GM06990 (cell line): ENCODE results near the gene DOHH.
"Not testable (repeated sequence)": the region's sequence is repeated elsewhere in the genome, so short reads cannot be mapped to it uniquely, and the experiment has no call there.

Experiments used
- DNase-seq: peaks from one replicate; pipeline ENCODE4 v3.0.0-alpha.2; 2011; ENCODE audit not compliant: insufficient read length; ENCODE audit errors: extremely low read depth
- H3K27me3 ChIP-seq: replicated peaks from 2 replicates; pipeline ENCODE4 v1.6.0; 2011; ENCODE audit warnings: low read length; ENCODE audit not compliant: control insufficient read depth, insufficient read depth
- H3K36me3 ChIP-seq: 2 replicates; pipeline ENCODE4 v1.5.1; 2011; ENCODE audit warnings: low read length; ENCODE audit not compliant: control insufficient read depth, insufficient read depth
- H3K4me3 ChIP-seq: replicated peaks from 2 replicates; pipeline ENCODE4 v1.5.1; 2011; ENCODE audit warnings: low read depth, mild to moderate bottlenecking, control low read depth, low read length
- CTCF ChIP-seq: IDR thresholded peaks from 2 replicates; pipeline ENCODE4 v1.5.1; 2011; ENCODE audit warnings: low read length, control low read depth, mild to moderate bottlenecking, inconsistent platforms; ENCODE audit not compliant: insufficient read depth, poor library complexity, severe bottlenecking

DOHH gene

GRCh38 chr19:3533563-3534216 is 33.2 kb upstream of the DOHH start:
- Histone ChIP-seq H3K4me3 (no peak overlapping the region), H3K36me3 (peaks cover 32% of the 10 kb centered on the region), H3K27me3 (no peaks in the 10 kb centered on the region)
- TF ChIP-seq CTCF: no peak
- no peak for DNase-seq

DNA sequence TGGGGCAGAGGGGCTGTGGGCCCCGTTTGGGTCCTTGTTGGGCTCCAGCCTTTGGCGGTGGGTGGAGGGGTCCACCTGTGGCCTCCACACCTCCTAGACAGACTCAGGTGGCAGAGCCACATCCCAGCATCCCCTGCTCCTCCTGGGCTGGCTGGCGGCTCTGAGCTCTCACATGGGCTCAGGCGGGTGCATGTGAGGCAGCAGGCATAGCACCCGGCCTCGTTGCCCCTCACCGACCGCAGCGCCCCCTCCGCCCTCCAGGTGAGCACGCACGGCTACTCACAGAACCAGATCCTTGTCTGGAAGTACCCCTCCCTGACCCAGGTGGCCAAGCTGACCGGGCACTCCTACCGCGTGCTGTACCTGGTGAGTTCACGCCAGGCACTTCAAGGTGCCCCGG is 32.6 kb upstream of the DOHH start:
- Histone ChIP-seq H3K27me3 (no peaks in the 10 kb centered on the region), H3K4me3 (no peak overlapping the region), H3K36me3 (peaks cover 34% of the 10 kb centered on the region)
- DNase-seq: no peak
- TF ChIP-seq CTCF: no peak

GRCh38 chr19:3532154-3532786 is 31.8 kb upstream of the DOHH start:
- DNase-seq: no peak
- peaks cover 38% of the 10 kb centered on the region for H3K36me3 ChIP-seq
- no peak overlapping the region for H3K4me3 ChIP-seq
- TF ChIP-seq CTCF: no peak
- H3K27me3 ChIP-seq: no peaks in the 10 kb centered on the region

GRCh38 chr19:3531716-3532115 is 31.2 kb upstream of the DOHH start:
- TF ChIP-seq CTCF: no peak
- DNase-seq: no peak
- H3K4me3 ChIP-seq: no peak overlapping the region
- peaks cover 43% of the 10 kb centered on the region for H3K36me3 ChIP-seq
- no peaks in the 10 kb centered on the region for H3K27me3 ChIP-seq

- H3K4me3 ChIP-seq: no peak overlapping the region
- peaks cover 35% of the 10 kb centered on the region for H3K36me3 ChIP-seq
- DNase-seq: no peak
- no peak for TF ChIP-seq CTCF
- H3K27me3 ChIP-seq: no peaks in the 10 kb centered on the region
Measured at GRCh38 chr19:3530389-3530788, 29.9 kb upstream of the DOHH start.

DNA sequence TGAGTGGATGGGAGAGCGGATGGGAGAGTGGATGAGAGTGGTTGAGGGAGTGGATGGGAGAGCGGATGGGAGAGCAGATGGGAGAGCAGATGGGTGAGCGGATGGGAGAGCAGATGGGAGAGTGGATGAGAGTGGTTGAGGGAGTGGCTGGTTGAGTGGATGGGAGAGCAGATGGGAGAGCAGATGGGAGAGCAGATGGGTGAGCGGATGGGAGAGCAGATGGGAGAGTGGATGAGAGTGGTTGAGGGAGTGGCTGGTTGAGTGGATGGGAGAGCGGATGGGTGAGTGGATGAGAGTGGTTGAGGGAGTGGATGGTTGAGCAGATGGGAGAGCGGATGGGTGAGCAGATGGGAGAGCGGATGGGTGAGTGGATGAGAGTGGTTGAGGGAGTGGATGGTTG is 28.8 kb upstream of the DOHH start:
- DNase-seq, H3K27me3 ChIP-seq, H3K4me3 ChIP-seq: not testable (repeated sequence)
- peaks cover 34% of the 10 kb centered on the region for H3K36me3 ChIP-seq
